ENCODE results near the gene DIAPH2. TPM values are rescaled to one million over a fixed set of nuclear protein-coding genes. Genes with fewer than 3 reads are reported as not detected.

DIAPH2 gene
- total RNA-seq, 2 experiments from 2014 or later = 11.0 to 11.8 TPM

- H3K4me1 Mint-ChIP-seq = no peaks in the 10 kb centered on the region
- CTCF ChIA-PET = no interaction called here
- H3K9me3 Mint-ChIP-seq = no peaks in the 10 kb centered on the region
- POLR2A ChIA-PET = no interaction called here
- H3K36me3 Mint-ChIP-seq (ENCODE audit: low read depth) = no peaks in the 10 kb centered on the region
- no peak overlapping the region for H3K4me3 Mint-ChIP-seq
- H3K27me3 Mint-ChIP-seq = no peaks in the 10 kb centered on the region
- DNase-seq = no peak
- no peak overlapping the region for H3K27ac Mint-ChIP-seq
These were observed 790.3 kb downstream of the DIAPH2 start for GRCh38 chrX:97474933-97475332.

GRCh38 chrX:97479106-97479890, 794.7 kb downstream of the DIAPH2 start:
- Mint-ChIP-seq H3K36me3 (ENCODE audit: low read depth) (no peaks in the 10 kb centered on the region), H3K9me3 (no peaks in the 10 kb centered on the region), H3K4me3 (no peak overlapping the region), H3K27me3 (no peaks in the 10 kb centered on the region), H3K4me1 (no peaks in the 10 kb centered on the region), H3K27ac (no peak overlapping the region)
- DNase-seq = no peak
- POLR2A ChIA-PET = no interaction called here
- CTCF ChIA-PET = no interaction called here

GRCh38 chrX:97481228-97481627, 796.6 kb downstream of the DIAPH2 start:
- H3K4me3 Mint-ChIP-seq = no peak overlapping the region
- H3K4me1 Mint-ChIP-seq = no peaks in the 10 kb centered on the region
- no peaks in the 10 kb centered on the region for H3K36me3 Mint-ChIP-seq (ENCODE audit: low read depth)
- no peaks in the 10 kb centered on the region for H3K9me3 Mint-ChIP-seq
- DNase-seq = no peak
- ChIA-PET CTCF (no interaction called here), POLR2A (no interaction called here)
- no peak overlapping the region for H3K27ac Mint-ChIP-seq
- no peaks in the 10 kb centered on the region for H3K27me3 Mint-ChIP-seq

- no peak overlapping the region for H3K27ac Mint-ChIP-seq
- DNase-seq = no peak
- no peaks in the 10 kb centered on the region for H3K4me1 Mint-ChIP-seq
- ChIA-PET CTCF (no interaction called here), POLR2A (no interaction called here)
- no peak overlapping the region for H3K4me3 Mint-ChIP-seq
- no peaks in the 10 kb centered on the region for H3K27me3 Mint-ChIP-seq
- H3K36me3 Mint-ChIP-seq (ENCODE audit: low read depth) = no peaks in the 10 kb centered on the region
- H3K9me3 Mint-ChIP-seq = no peaks in the 10 kb centered on the region
These were observed 798.1 kb downstream of the DIAPH2 start for GRCh38 chrX:97482666-97483300.

- H3K27me3 Mint-ChIP-seq = no peaks in the 10 kb centered on the region
- POLR2A ChIA-PET = no interaction called here
- no peak for DNase-seq
- H3K4me3 Mint-ChIP-seq = no peak overlapping the region
- H3K9me3 Mint-ChIP-seq = no peaks in the 10 kb centered on the region
- H3K4me1 Mint-ChIP-seq = peaks cover 4% of the 10 kb centered on the region
- H3K36me3 Mint-ChIP-seq (ENCODE audit: low read depth) = no peaks in the 10 kb centered on the region
- no peak overlapping the region for H3K27ac Mint-ChIP-seq
- CTCF ChIA-PET = no interaction called here
These were observed 806.0 kb downstream of the DIAPH2 start for GRCh38 chrX:97490656-97491055.

GRCh38 chrX:97494756-97495372, 810.2 kb downstream of the DIAPH2 start:
- ChIA-PET CTCF (no interaction called here), POLR2A (no interaction called here)
- Mint-ChIP-seq H3K4me1 (peaks cover 4% of the 10 kb centered on the region), H3K27ac (no peak overlapping the region), H3K27me3 (no peaks in the 10 kb centered on the region), H3K9me3 (no peaks in the 10 kb centered on the region), H3K4me3 (no peak overlapping the region), H3K36me3 (ENCODE audit: low read depth) (no peaks in the 10 kb centered on the region)
- no peak for DNase-seq

- Mint-ChIP-seq H3K4me3 (no peak overlapping the region), H3K9me3 (no peaks in the 10 kb centered on the region), H3K36me3 (ENCODE audit: low read depth) (no peaks in the 10 kb centered on the region), H3K4me1 (peaks cover 4% of the 10 kb centered on the region), H3K27ac (no peak overlapping the region), H3K27me3 (no peaks in the 10 kb centered on the region)
- ChIA-PET POLR2A (no interaction called here), CTCF (no interaction called here)
- DNase-seq = no peak
These were observed 813.5 kb downstream of the DIAPH2 start for GRCh38 chrX:97498093-97498492.

GRCh38 chrX:97504431-97504830, 819.8 kb downstream of the DIAPH2 start:
- H3K27ac Mint-ChIP-seq = no peak overlapping the region
- no peaks in the 10 kb centered on the region for H3K36me3 Mint-ChIP-seq (ENCODE audit: low read depth)
- no peaks in the 10 kb centered on the region for H3K4me1 Mint-ChIP-seq
- ChIA-PET POLR2A (no interaction called here), CTCF (no interaction called here)
- H3K27me3 Mint-ChIP-seq = no peaks in the 10 kb centered on the region
- DNase-seq = no peak
- H3K4me3 Mint-ChIP-seq = no peak overlapping the region
- no peaks in the 10 kb centered on the region for H3K9me3 Mint-ChIP-seq

GRCh38 chrX:97517763-97518162, 833.1 kb downstream of the DIAPH2 start:
- ChIA-PET CTCF (no interaction called here), POLR2A (no interaction called here)
- no peaks in the 10 kb centered on the region for H3K36me3 Mint-ChIP-seq (ENCODE audit: low read depth)

GRCh38 chrX:97522307-97522706, 837.7 kb downstream of the DIAPH2 start:
- Mint-ChIP-seq H3K27me3 (no peaks in the 10 kb centered on the region), H3K36me3 (ENCODE audit: low read depth) (no peaks in the 10 kb centered on the region), H3K27ac (no peak overlapping the region), H3K4me3 (no peak overlapping the region), H3K4me1 (no peaks in the 10 kb centered on the region), H3K9me3 (no peaks in the 10 kb centered on the region)
- POLR2A ChIA-PET = no interaction called here
- DNase-seq = no peak
- CTCF ChIA-PET = no interaction called here

More at GRCh38 chrX:97517763-97518162, 833.1 kb downstream of the DIAPH2 start:
- H3K27ac Mint-ChIP-seq = no peak overlapping the region
- peaks cover 2% of the 10 kb centered on the region for H3K4me1 Mint-ChIP-seq
- no peak for DNase-seq
- H3K9me3 Mint-ChIP-seq = no peaks in the 10 kb centered on the region
- no peaks in the 10 kb centered on the region for H3K27me3 Mint-ChIP-seq
- no peak overlapping the region for H3K4me3 Mint-ChIP-seq

GRCh38 chrX:97524340-97524739, 839.7 kb downstream of the DIAPH2 start:
- CTCF ChIA-PET = no interaction called here

GRCh38 chrX:97524997-97525396, 840.4 kb downstream of the DIAPH2 start:
- H3K27ac Mint-ChIP-seq = no peak overlapping the region
- CTCF ChIA-PET = no interaction called here
- H3K36me3 Mint-ChIP-seq (ENCODE audit: low read depth) = peaks cover 4% of the 10 kb centered on the region
- H3K27me3 Mint-ChIP-seq = no peaks in the 10 kb centered on the region
- H3K4me3 Mint-ChIP-seq = no peak overlapping the region
- POLR2A ChIA-PET = no interaction called here
- no peak for DNase-seq
- H3K4me1 Mint-ChIP-seq = no peaks in the 10 kb centered on the region
- H3K9me3 Mint-ChIP-seq = peaks cover 6% of the 10 kb centered on the region

More at GRCh38 chrX:97524340-97524739, 839.7 kb downstream of the DIAPH2 start:
- Mint-ChIP-seq H3K27ac (no peak overlapping the region), H3K9me3 (peaks cover under 1% of the 10 kb centered on the region), H3K36me3 (ENCODE audit: low read depth) (peaks cover under 1% of the 10 kb centered on the region), H3K27me3 (no peaks in the 10 kb centered on the region), H3K4me1 (no peaks in the 10 kb centered on the region), H3K4me3 (no peak overlapping the region)
- DNase-seq = no peak
- POLR2A ChIA-PET = no interaction called here

- no peak for DNase-seq
- ChIA-PET CTCF (no interaction called here), POLR2A (no interaction called here)
- H3K4me3 Mint-ChIP-seq = no peak overlapping the region
- no peak overlapping the region for H3K27ac Mint-ChIP-seq
- H3K27me3 Mint-ChIP-seq = no peaks in the 10 kb centered on the region
- peaks cover 9% of the 10 kb centered on the region for H3K9me3 Mint-ChIP-seq
- H3K36me3 Mint-ChIP-seq (ENCODE audit: low read depth) = peaks cover 4% of the 10 kb centered on the region
- H3K4me1 Mint-ChIP-seq = no peaks in the 10 kb centered on the region
These were observed 841.3 kb downstream of the DIAPH2 start for GRCh38 chrX:97525981-97526380.

GRCh38 chrX:97527725-97528124, 843.1 kb downstream of the DIAPH2 start:
- Mint-ChIP-seq H3K9me3 (peaks cover 9% of the 10 kb centered on the region), H3K36me3 (ENCODE audit: low read depth) (peaks cover 4% of the 10 kb centered on the region), H3K4me1 (no peaks in the 10 kb centered on the region), H3K4me3 (no peak overlapping the region), H3K27me3 (no peaks in the 10 kb centered on the region), H3K27ac (no peak overlapping the region)
- CTCF ChIA-PET = no interaction called here
- DNase-seq = no peak
- POLR2A ChIA-PET = no interaction called here
